ENCODE results near the gene TBC1D16. TPM values are rescaled to one million over a fixed set of nuclear protein-coding genes. Genes with fewer than 3 reads are reported as not detected.
A peak's percentile ranks its signal among the peaks of the same experiment; 100 is the strongest.

TBC1D16 gene
- total and polyA plus RNA-seq, 2 experiments from 2014 or later, result 9.2 to 22.4 TPM

- Histone ChIP-seq H3K27me3 (replicated peaks; ENCODE audit: insufficient read depth) (no peaks in the 10 kb centered on the region), H3F3A (ENCODE audit: insufficient read depth) (peaks cover 11% of the 10 kb centered on the region), H3K4me3 (peak overlapping the region; percentile 75), H2AFZ (peak overlapping the region; percentile 70), H3K9me3 (ENCODE audit: low read depth) (no peaks in the 10 kb centered on the region), H3K79me2 (ENCODE audit: insufficient read depth) (peaks cover 47% of the 10 kb centered on the region), H3K4me1 (ENCODE audit: insufficient read depth) (peaks cover 6% of the 10 kb centered on the region; the same call in 1 of the 2 replicates), H3K9ac (peak overlapping the region; percentile 82), H3K9me2 (ENCODE audit: insufficient read depth) (no peaks in the 10 kb centered on the region), H3K4me2 (ENCODE audit: unreplicated experiment) (peak overlapping the region; percentile 93), H3K27ac (peak overlapping the region; percentile 68), H4K20me1 (ENCODE audit: insufficient read depth) (no peaks in the 10 kb centered on the region), H3K36me3 (ENCODE audit: low read depth) (no peaks in the 10 kb centered on the region)
- DNase-seq, result peak; percentile 74
- 1 to 3% methylated on average over 35 to 41 of the region's 55 CpGs for WGBS, 2 experiments (ENCODE audit: low coverage in 1 of 2, low lambda C conversion rate in 2 of 2, missing lambda C conversion rate in 2 of 2)
- in situ Hi-C loops (cut with MboI), result no loop called here
- no peak for TF ChIP-seq EZH2 (IDR thresholded peaks at IDR 0.05; ENCODE audit: insufficient read depth, poor library complexity, severe bottlenecking)
- TF ChIP-seq EZH2phosphoT487 (IDR thresholded peaks at IDR 0.05; ENCODE audit: insufficient read depth, low read depth), result no peak
Measured at GRCh38 chr17:80034791-80035686, 633 bp downstream of the TBC1D16 start.

- H3K9me2 ChIP-seq (ENCODE audit: insufficient read depth), result no peaks in the 10 kb centered on the region
Measured at GRCh38 chr17:80033840-80034239, 1.8 kb downstream of the TBC1D16 start.

GRCh38 chr17:80032614-80033171 is 3.0 kb downstream of the TBC1D16 start:
- no peak for DNase-seq
- peaks cover 34% of the 10 kb centered on the region for H3F3A ChIP-seq (ENCODE audit: insufficient read depth)
- no peak overlapping the region for H3K27ac ChIP-seq
- H3K79me2 ChIP-seq (ENCODE audit: insufficient read depth), result peaks cover 56% of the 10 kb centered on the region
- H3K27me3 ChIP-seq (replicated peaks; ENCODE audit: insufficient read depth), result no peaks in the 10 kb centered on the region
- H3K9me3 ChIP-seq (ENCODE audit: low read depth), result no peaks in the 10 kb centered on the region
- TF ChIP-seq EZH2 (IDR thresholded peaks at IDR 0.05; ENCODE audit: insufficient read depth, poor library complexity, severe bottlenecking), result no peak
- no peak for TF ChIP-seq EZH2phosphoT487 (IDR thresholded peaks at IDR 0.05; ENCODE audit: insufficient read depth, low read depth)
- no peak overlapping the region for H3K4me2 ChIP-seq (ENCODE audit: unreplicated experiment)
- H3K36me3 ChIP-seq (ENCODE audit: low read depth), result no peaks in the 10 kb centered on the region
- no peak overlapping the region for H3K9ac ChIP-seq
- WGBS, 2 experiments (ENCODE audit: low coverage in 1 of 2, low lambda C conversion rate in 2 of 2, missing lambda C conversion rate in 2 of 2), result 86 to 88% methylated on average over 9 of the region's 9 CpGs
- no peak overlapping the region for H3K4me3 ChIP-seq
- in situ Hi-C loops (cut with MboI), result no loop called here
- H2AFZ ChIP-seq, result no peak overlapping the region
- peaks cover 28% of the 10 kb centered on the region for H3K4me1 ChIP-seq (ENCODE audit: insufficient read depth)
- no peaks in the 10 kb centered on the region for H3K9me2 ChIP-seq (ENCODE audit: insufficient read depth)
- no peaks in the 10 kb centered on the region for H4K20me1 ChIP-seq (ENCODE audit: insufficient read depth)

More at GRCh38 chr17:80033840-80034239, 1.8 kb downstream of the TBC1D16 start:
- Histone ChIP-seq H3K27ac (no peak overlapping the region), H3K79me2 (ENCODE audit: insufficient read depth) (peaks cover 53% of the 10 kb centered on the region), H2AFZ (no peak overlapping the region), H3K9ac (no peak overlapping the region), H3K4me2 (ENCODE audit: unreplicated experiment) (no peak overlapping the region), H3K4me1 (ENCODE audit: insufficient read depth) (peaks cover 18% of the 10 kb centered on the region), H3K36me3 (ENCODE audit: low read depth) (no peaks in the 10 kb centered on the region), H3K27me3 (replicated peaks; ENCODE audit: insufficient read depth) (no peaks in the 10 kb centered on the region), H3K9me3 (ENCODE audit: low read depth) (no peaks in the 10 kb centered on the region), H3F3A (ENCODE audit: insufficient read depth) (peaks cover 23% of the 10 kb centered on the region), H4K20me1 (ENCODE audit: insufficient read depth) (no peaks in the 10 kb centered on the region), H3K4me3 (no peak overlapping the region)
- WGBS, 2 experiments (ENCODE audit: low coverage in 1 of 2, low lambda C conversion rate in 2 of 2, missing lambda C conversion rate in 2 of 2), result 84 to 92% methylated on average over 4 of the region's 4 CpGs
- in situ Hi-C loops (cut with MboI), result no loop called here
- TF ChIP-seq EZH2phosphoT487 (IDR thresholded peaks at IDR 0.05; ENCODE audit: insufficient read depth, low read depth) (no peak), EZH2 (IDR thresholded peaks at IDR 0.05; ENCODE audit: insufficient read depth, poor library complexity, severe bottlenecking) (no peak)
- DNase-seq, result no peak

- H3K4me3 ChIP-seq, result no peak overlapping the region
- TF ChIP-seq EZH2 (IDR thresholded peaks at IDR 0.05; ENCODE audit: insufficient read depth, poor library complexity, severe bottlenecking) (no peak), EZH2phosphoT487 (IDR thresholded peaks at IDR 0.05; ENCODE audit: insufficient read depth, low read depth) (no peak)
- in situ Hi-C loops (cut with MboI), result no loop called here
- DNase-seq, result no peak
- no peaks in the 10 kb centered on the region for H3K9me2 ChIP-seq (ENCODE audit: insufficient read depth)
- peaks cover 64% of the 10 kb centered on the region for H3K79me2 ChIP-seq (ENCODE audit: insufficient read depth)
- H3K4me1 ChIP-seq (ENCODE audit: insufficient read depth), result peaks cover 28% of the 10 kb centered on the region
- H3F3A ChIP-seq (ENCODE audit: insufficient read depth), result peaks cover 34% of the 10 kb centered on the region
- no peak overlapping the region for H3K27ac ChIP-seq
- H3K9ac ChIP-seq, result no peak overlapping the region
- no peak overlapping the region for H2AFZ ChIP-seq
- H3K4me2 ChIP-seq (ENCODE audit: unreplicated experiment), result no peak overlapping the region
- no peaks in the 10 kb centered on the region for H3K36me3 ChIP-seq (ENCODE audit: low read depth)
- no peaks in the 10 kb centered on the region for H3K9me3 ChIP-seq (ENCODE audit: low read depth)
- H3K27me3 ChIP-seq (replicated peaks; ENCODE audit: insufficient read depth), result no peaks in the 10 kb centered on the region
- WGBS, 2 experiments (ENCODE audit: low coverage in 1 of 2, low lambda C conversion rate in 2 of 2, missing lambda C conversion rate in 2 of 2), result 88% methylated on average over 12 of the region's 12 CpGs
- no peaks in the 10 kb centered on the region for H4K20me1 ChIP-seq (ENCODE audit: insufficient read depth)
Measured at GRCh38 chr17:80031691-80032430, 3.8 kb downstream of the TBC1D16 start.

All from GM23248 (cell line).